Neural cell (in vitro differentiated cells): ENCODE results near the gene B4GALNT3. TPM values are rescaled to one million over a fixed set of nuclear protein-coding genes. Genes with fewer than 3 reads are reported as not detected.

Source experiments
- H2AFZ ChIP-seq: fragments of 200-600, 300-800 bp; sonication (generic), shearing (Covaris generic); 2 replicates; pipeline ENCODE4 v1.6.0; 2014; ENCODE audit warnings: low read depth, mild to moderate bottlenecking, antibody characterized with exemption, low read length, moderate library complexity
- H3F3A ChIP-seq: fragments of 200-600 bp; shearing (Covaris generic); 2 replicates; pipeline ENCODE4 v1.6.1; 2016; ENCODE audit warnings: mild to moderate bottlenecking, moderate library complexity, mixed read lengths, antibody characterized with exemption, low read length; ENCODE audit not compliant: insufficient read depth, poor library complexity, severe bottlenecking
- H3K27ac ChIP-seq: fragments of 200-600, 300-800 bp; sonication (generic), shearing (Covaris generic); 2 replicates; pipeline ENCODE4 v1.5.1; 2014; ENCODE audit warnings: mild to moderate bottlenecking, low read length, moderate library complexity
- H3K27me3 ChIP-seq: fragments of 300-800, 200-600 bp; sonication (generic), shearing (Covaris generic); 2 replicates; pipeline ENCODE4 v1.6.0; 2014; ENCODE audit warnings: mild to moderate bottlenecking, low read depth, low read length, moderate library complexity; ENCODE audit not compliant: insufficient read depth
- H3K36me3 ChIP-seq: fragments of 300-800, 200-600 bp; sonication (generic), shearing (Covaris generic); 2 replicates; pipeline ENCODE4 v1.5.1; 2014; ENCODE audit warnings: mild to moderate bottlenecking, antibody characterized with exemption, low read length, moderate library complexity; ENCODE audit not compliant: insufficient read depth
- H3K4me2 ChIP-seq: fragments of 300-800, 200-600 bp; sonication (generic), shearing (Covaris generic); 2 replicates; pipeline ENCODE4 v1.6.0; 2014; ENCODE audit warnings: mild to moderate bottlenecking, low read length
- H3K4me3 ChIP-seq: fragments of 300-800, 200-600 bp; sonication (generic), shearing (Covaris generic); 2 replicates; pipeline ENCODE4 v1.5.1; 2014; ENCODE audit warnings: mild to moderate bottlenecking, low read length, moderate library complexity
- H3K79me2 ChIP-seq: fragments of 200-600 bp; shearing (Covaris generic); replicated peaks from 2 replicates; pipeline ENCODE4 v1.6.0; 2014; ENCODE audit warnings: mild to moderate bottlenecking, low read length, moderate library complexity; ENCODE audit not compliant: insufficient read depth
- H3K9ac ChIP-seq: fragments of 300-800, 200-600 bp; sonication (generic), shearing (Covaris generic); 2 replicates; pipeline ENCODE4 v1.6.1; 2016; ENCODE audit warnings: mild to moderate bottlenecking, low read length, mixed read lengths
- H3K9me2 ChIP-seq: fragments of 200-600 bp; shearing (Covaris generic); 2 replicates; pipeline ENCODE4 v1.6.1; 2016; ENCODE audit warnings: mild to moderate bottlenecking, low read length, mixed read lengths; ENCODE audit not compliant: insufficient read depth
- H3K9me3 ChIP-seq: fragments of 200-600, 300-800 bp; sonication (generic), shearing (Covaris generic); 2 replicates; pipeline ENCODE4 v1.6.1; 2016; ENCODE audit warnings: mild to moderate bottlenecking, mixed run types, low read length, moderate library complexity, mixed read lengths
- H4K20me1 ChIP-seq: fragments of 200-600 bp; shearing (Covaris generic); 2 replicates; pipeline ENCODE4 v1.6.1; 2016; ENCODE audit warnings: mild to moderate bottlenecking, mixed run types; ENCODE audit not compliant: insufficient read depth
- EP300 ChIP-seq: fragments of 450-650 bp; conservative IDR thresholded peaks from 2 replicates; pipeline ENCODE4 v1.6.1; 2014; ENCODE audit warnings: antibody characterized with exemption, mild to moderate bottlenecking, moderate library complexity; ENCODE audit not compliant: poor library complexity, severe bottlenecking
- EZH2 ChIP-seq: fragments of 200-600, 300-800 bp; shearing (Covaris generic), sonication (generic); IDR thresholded peaks from 2 replicates; pipeline ENCODE4 v1.6.1; 2014; ENCODE audit warnings: antibody characterized with exemption, low read length, borderline replicate concordance, mild to moderate bottlenecking; ENCODE audit not compliant: insufficient read depth, poor library complexity, severe bottlenecking
- MXI1 ChIP-seq: fragments of 450-650 bp; conservative IDR thresholded peaks from 2 replicates; pipeline ENCODE4 v1.6.1; 2014; ENCODE audit warnings: antibody characterized with exemption, mild to moderate bottlenecking; ENCODE audit not compliant: poor library complexity, severe bottlenecking
- POLR2AphosphoS5 ChIP-seq: IDR thresholded peaks from 2 replicates; pipeline ENCODE4 v1.6.1; 2012
- RAD21 ChIP-seq: fragments of 450-650 bp; conservative IDR thresholded peaks from 2 replicates; pipeline ENCODE4 v1.6.1; 2014; ENCODE audit warnings: antibody characterized with exemption, mild to moderate bottlenecking, moderate library complexity
- SMC3 ChIP-seq: fragments of 450-650 bp; conservative IDR thresholded peaks from 2 replicates; pipeline ENCODE4 v1.6.1; 2014; ENCODE audit warnings: antibody characterized with exemption, mild to moderate bottlenecking, moderate library complexity; ENCODE audit not compliant: poor library complexity
- TAF1 ChIP-seq: IDR thresholded peaks from 2 replicates; pipeline ENCODE4 v1.6.1; 2012; ENCODE audit warnings: low read depth
- polyA plus RNA-seq: library from polyadenylated mRNA; depleted of rRNA; stranded (reverse); fragments of >200 nt; gene quantifications from 2 replicates; pipeline ENCODE4 v1.2.3, GENCODE V29; 2014
- TF ChIP-seq, protein P1 (sequence below): IDR thresholded peaks from 2 replicates; pipeline ENCODE4 v1.6.1; 2012; ENCODE audit warnings: borderline replicate concordance
- TF ChIP-seq, protein P2 (sequence below): fragments of 450-650 bp; IDR thresholded peaks from 2 replicates; pipeline ENCODE4 v1.5.1; 2014; ENCODE audit warnings: antibody characterized with exemption, mild to moderate bottlenecking, moderate library complexity; ENCODE audit not compliant: poor library complexity, severe bottlenecking

The B4GALNT3 gene
- polyA plus RNA-seq, 1 donor from 2014 or later, result 6.7 TPM

DNA sequence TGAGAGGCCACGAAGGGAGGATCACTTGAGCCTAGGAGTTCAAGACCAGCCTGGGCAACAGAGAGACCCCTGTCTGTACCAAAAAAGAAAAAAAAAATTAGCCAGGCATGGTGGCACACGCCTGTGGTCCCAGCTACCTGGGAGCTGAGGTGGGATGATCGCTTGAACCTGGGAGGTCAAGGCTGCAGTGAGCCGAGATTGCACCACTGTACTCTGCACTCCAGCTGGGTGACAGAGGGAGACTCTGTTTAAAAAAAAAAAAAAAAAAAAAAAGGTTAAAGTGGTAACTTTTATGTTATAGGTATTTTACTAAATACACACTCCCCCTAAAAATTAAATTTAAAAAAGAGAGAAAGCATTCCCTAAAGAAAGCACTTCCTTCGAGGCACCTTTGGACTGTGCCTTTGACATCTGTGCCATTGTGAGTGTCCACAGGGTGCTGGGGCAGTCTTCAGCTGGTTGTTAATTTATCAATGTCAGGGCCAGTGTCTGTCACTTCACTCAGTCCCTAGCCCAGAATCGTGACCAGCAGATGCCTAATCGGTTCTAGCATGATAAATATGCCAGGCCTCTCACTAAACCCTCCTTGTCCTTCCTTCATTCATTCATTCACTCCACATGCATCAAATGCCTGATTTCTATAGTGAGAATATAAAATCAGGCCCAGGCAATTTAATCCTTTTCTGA, 63.1 kb downstream of the B4GALNT3 start:
- H3F3A ChIP-seq, result no peaks in the 10 kb centered on the region

DNA sequence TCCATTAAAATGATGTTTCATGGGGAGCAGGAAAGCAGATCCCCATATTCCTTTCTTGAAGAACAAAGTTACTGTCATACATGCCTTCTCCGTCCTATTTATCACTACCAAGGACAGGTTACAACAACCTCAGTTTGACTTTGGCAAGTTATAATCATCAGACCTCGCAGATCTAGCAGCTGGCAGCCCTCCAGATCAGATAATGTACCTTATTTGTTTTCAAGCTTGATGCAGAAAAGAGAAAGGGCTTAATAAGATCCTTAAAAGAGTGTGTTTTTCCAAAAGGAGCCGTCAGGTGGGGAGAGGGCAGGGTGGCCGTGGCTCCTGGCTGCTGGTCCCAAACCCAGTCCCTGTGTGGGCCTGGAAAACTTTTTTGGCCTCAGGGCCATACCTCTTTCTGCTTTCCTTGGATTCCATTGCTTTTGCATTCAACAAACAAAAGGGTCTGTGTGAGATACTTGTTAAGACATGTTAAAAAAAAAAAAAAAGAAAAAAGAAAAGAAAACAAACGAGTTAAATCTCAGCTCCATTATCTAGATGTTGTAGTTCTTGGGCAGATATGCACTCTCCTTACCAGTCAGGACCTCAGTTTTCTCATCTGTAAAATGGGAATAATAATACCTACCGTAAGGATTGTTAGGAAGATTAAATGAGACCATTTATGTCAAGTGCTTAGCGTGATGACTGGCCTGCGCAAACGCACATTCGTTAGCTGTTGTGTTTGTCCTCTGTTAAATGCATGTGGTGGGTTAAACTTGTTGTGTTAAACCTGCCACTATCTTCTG, 64.6 kb downstream of the B4GALNT3 start:
- Histone ChIP-seq H3K9me2 (no peaks in the 10 kb centered on the region), H3K9me3 (peaks cover 5% of the 10 kb centered on the region), H3F3A (no peaks in the 10 kb centered on the region), H3K27ac (no peak overlapping the region), H3K27me3 (no peaks in the 10 kb centered on the region), H3K4me2 (no peak overlapping the region), H4K20me1 (no peaks in the 10 kb centered on the region), H3K79me2 (no peaks in the 10 kb centered on the region), H3K36me3 (no peaks in the 10 kb centered on the region), H3K4me3 (no peak overlapping the region), H3K9ac (no peak overlapping the region), H2AFZ (no peak overlapping the region)
- TF ChIP-seq, protein P1, sequence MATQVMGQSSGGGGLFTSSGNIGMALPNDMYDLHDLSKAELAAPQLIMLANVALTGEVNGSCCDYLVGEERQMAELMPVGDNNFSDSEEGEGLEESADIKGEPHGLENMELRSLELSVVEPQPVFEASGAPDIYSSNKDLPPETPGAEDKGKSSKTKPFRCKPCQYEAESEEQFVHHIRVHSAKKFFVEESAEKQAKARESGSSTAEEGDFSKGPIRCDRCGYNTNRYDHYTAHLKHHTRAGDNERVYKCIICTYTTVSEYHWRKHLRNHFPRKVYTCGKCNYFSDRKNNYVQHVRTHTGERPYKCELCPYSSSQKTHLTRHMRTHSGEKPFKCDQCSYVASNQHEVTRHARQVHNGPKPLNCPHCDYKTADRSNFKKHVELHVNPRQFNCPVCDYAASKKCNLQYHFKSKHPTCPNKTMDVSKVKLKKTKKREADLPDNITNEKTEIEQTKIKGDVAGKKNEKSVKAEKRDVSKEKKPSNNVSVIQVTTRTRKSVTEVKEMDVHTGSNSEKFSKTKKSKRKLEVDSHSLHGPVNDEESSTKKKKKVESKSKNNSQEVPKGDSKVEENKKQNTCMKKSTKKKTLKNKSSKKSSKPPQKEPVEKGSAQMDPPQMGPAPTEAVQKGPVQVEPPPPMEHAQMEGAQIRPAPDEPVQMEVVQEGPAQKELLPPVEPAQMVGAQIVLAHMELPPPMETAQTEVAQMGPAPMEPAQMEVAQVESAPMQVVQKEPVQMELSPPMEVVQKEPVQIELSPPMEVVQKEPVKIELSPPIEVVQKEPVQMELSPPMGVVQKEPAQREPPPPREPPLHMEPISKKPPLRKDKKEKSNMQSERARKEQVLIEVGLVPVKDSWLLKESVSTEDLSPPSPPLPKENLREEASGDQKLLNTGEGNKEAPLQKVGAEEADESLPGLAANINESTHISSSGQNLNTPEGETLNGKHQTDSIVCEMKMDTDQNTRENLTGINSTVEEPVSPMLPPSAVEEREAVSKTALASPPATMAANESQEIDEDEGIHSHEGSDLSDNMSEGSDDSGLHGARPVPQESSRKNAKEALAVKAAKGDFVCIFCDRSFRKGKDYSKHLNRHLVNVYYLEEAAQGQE, result no peak
- TF ChIP-seq EP300 (no peak), EZH2 (no peak), SMC3 (no peak), POLR2AphosphoS5 (no peak), TAF1 (no peak), MXI1 (no peak), RAD21 (no peak)
- TF ChIP-seq, protein P2, sequence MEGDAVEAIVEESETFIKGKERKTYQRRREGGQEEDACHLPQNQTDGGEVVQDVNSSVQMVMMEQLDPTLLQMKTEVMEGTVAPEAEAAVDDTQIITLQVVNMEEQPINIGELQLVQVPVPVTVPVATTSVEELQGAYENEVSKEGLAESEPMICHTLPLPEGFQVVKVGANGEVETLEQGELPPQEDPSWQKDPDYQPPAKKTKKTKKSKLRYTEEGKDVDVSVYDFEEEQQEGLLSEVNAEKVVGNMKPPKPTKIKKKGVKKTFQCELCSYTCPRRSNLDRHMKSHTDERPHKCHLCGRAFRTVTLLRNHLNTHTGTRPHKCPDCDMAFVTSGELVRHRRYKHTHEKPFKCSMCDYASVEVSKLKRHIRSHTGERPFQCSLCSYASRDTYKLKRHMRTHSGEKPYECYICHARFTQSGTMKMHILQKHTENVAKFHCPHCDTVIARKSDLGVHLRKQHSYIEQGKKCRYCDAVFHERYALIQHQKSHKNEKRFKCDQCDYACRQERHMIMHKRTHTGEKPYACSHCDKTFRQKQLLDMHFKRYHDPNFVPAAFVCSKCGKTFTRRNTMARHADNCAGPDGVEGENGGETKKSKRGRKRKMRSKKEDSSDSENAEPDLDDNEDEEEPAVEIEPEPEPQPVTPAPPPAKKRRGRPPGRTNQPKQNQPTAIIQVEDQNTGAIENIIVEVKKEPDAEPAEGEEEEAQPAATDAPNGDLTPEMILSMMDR, result no peak

More for the DNA sequence above, 63.1 kb downstream of the B4GALNT3 start:
- no peaks in the 10 kb centered on the region for H4K20me1 ChIP-seq
- no peaks in the 10 kb centered on the region for H3K9me3 ChIP-seq
- no peaks in the 10 kb centered on the region for H3K27me3 ChIP-seq
- no peak overlapping the region for H3K4me3 ChIP-seq
- H3K27ac ChIP-seq, result no peak overlapping the region
- H3K36me3 ChIP-seq, result no peaks in the 10 kb centered on the region
- no peak overlapping the region for H3K4me2 ChIP-seq
- no peak overlapping the region for H2AFZ ChIP-seq
- TF ChIP-seq EZH2 (no peak), MXI1 (no peak), EP300 (no peak), RAD21 (no peak), TAF1 (no peak), POLR2AphosphoS5 (no peak)
- H3K9me2 ChIP-seq, result no peaks in the 10 kb centered on the region
- H3K9ac ChIP-seq, result no peak overlapping the region
- H3K79me2 ChIP-seq, result no peaks in the 10 kb centered on the region
